K562 (cell line): ENCODE data around the gene TRIM27. TPM values are rescaled to one million over a fixed set of nuclear protein-coding genes. Genes with fewer than 3 reads are reported as not detected.

Experiments used
- BCOR ChIP-seq: fragments of 450-650 bp; IDR thresholded peaks from 2 replicates; pipeline ENCODE4 v1.6.1; 2016
- ELK3 ChIP-seq: fragments of 450-650 bp; formaldehyde crosslinking; IDR thresholded peaks from 2 replicates; pipeline ENCODE4 v1.4.0; 2020; ENCODE audit warnings: mild to moderate bottlenecking
- GTF3C2 ChIP-seq: IDR thresholded peaks from 3 replicates; pipeline ENCODE4 v1.6.1; 2011; ENCODE audit warnings: borderline replicate concordance, mild to moderate bottlenecking, moderate library complexity; ENCODE audit not compliant: insufficient read length; ENCODE audit errors: extremely low read depth
- KDM2B ChIP-seq: fragments of 250-450 bp; sonication (Bioruptor Pico); IDR thresholded peaks from 2 replicates; pipeline ENCODE4 v1.8.0; 2021; ENCODE audit warnings: mild to moderate bottlenecking, moderate library complexity
- KLF13 ChIP-seq: fragments of 450-650 bp; IDR thresholded peaks from 2 replicates; pipeline ENCODE4 v1.6.1; 2016; ENCODE audit warnings: missing genetic modification characterization, low read depth, mild to moderate bottlenecking, missing compliant biosample characterization, moderate library complexity, borderline replicate concordance
- NCOA6 ChIP-seq: fragments of 450-650 bp; IDR thresholded peaks from 2 replicates; pipeline ENCODE4 v1.6.1; 2017; ENCODE audit warnings: mild to moderate bottlenecking
- NR4A1 ChIP-seq, 2 experiments: fragments of 250-450 bp in 1 of 2; fragments of 450-650 bp in 1 of 2; sonication (Bioruptor Pico) in 1 of 2; IDR thresholded peaks; 2 replicates each; pipeline versions ENCODE4 v1.4.0 to v1.6.1; 2016 to 2020; ENCODE audit warnings: mild to moderate bottlenecking in 2 of 2, missing compliant biosample characterization in 1 of 2, missing genetic modification characterization in 1 of 2, moderate library complexity in 1 of 2
- RB1 ChIP-seq: fragments of 450-650 bp; IDR thresholded peaks from 2 replicates; pipeline ENCODE4 v1.6.1; 2017; ENCODE audit warnings: low read depth, mild to moderate bottlenecking
- SMARCA4 ChIP-seq: fragments of 450-650 bp; IDR thresholded peaks from 2 replicates; pipeline ENCODE4 v1.6.1; 2016
- YY1 ChIP-seq, 3 experiments: IDR thresholded peaks; 2 replicates each; pipeline ENCODE4 v1.6.1; 2011; ENCODE audit warnings: low read length in 2 of 3, mild to moderate bottlenecking in 2 of 3, moderate library complexity in 2 of 3, borderline replicate concordance in 1 of 3, control low read depth in 1 of 3, low read depth in 1 of 3; ENCODE audit not compliant: insufficient read depth in 3 of 3, insufficient replicate concordance in 2 of 3, control insufficient read depth in 1 of 3, insufficient read length in 1 of 3; ENCODE audit errors: extremely low read depth in 1 of 3
- ZNF23 ChIP-seq: fragments of 250-450 bp; sonication (Bioruptor Pico); IDR thresholded peaks from 2 replicates; pipeline ENCODE4 v1.4.0; 2020; ENCODE audit warnings: mild to moderate bottlenecking
- ZNF609 ChIP-seq: sonication (generic); formaldehyde crosslinking; IDR thresholded peaks from 2 replicates; pipeline ENCODE4 v1.8.1; 2023; ENCODE audit warnings: missing genetic modification reagents, mild to moderate bottlenecking, borderline replicate concordance
- ZSCAN29 ChIP-seq: fragments of 450-650 bp; IDR thresholded peaks from 2 replicates; pipeline ENCODE4 v1.6.1; 2017
- polyA plus RNA-seq, 8 experiments: library from polyadenylated mRNA; depleted of rRNA in 4 of 8; stranded (reverse) in 5 of 8; unstranded in 3 of 8; fragments of >200 nt; fragmentation: Nextera tagmentation in 2 of 8; fragmentation: Illumina TruSeq in 1 of 8; extraction: Ambion mirVana in 2 of 8; extraction: Trizol in 1 of 8; gene quantifications; 2 replicates each; pipeline versions ENCODE4 v1.2.1 to v1.2.3, GENCODE V29; 2011 to 2014; ENCODE audit warnings: inconsistent platforms in 1 of 8, missing spikeins in 1 of 8
- total RNA-seq, 7 experiments: library from RNA; depleted of rRNA in 6 of 7; stranded (reverse); fragments of >200 nt in 6 of 7; fragmentation: Illumina TruSeq in 2 of 7; extraction: Trizol in 2 of 7; gene quantifications; 2 replicates each; pipeline versions ENCODE4 v1.2.1 to v1.2.3, GENCODE V29; 2011 to 2021; ENCODE audit warnings: low replicate concordance in 1 of 7

The TRIM27 gene
- total and polyA plus RNA-seq, 9 of the 15 experiments (the other 6 are each of a cell fraction or from before 2014, with no cell fraction given): 37.7 to 235 (median 122) TPM

GRCh38 chr6:28896505-28897368, 27.0 kb downstream of the TRIM27 start (continued):
- 0 out of 2 replicates have a peak, but pooled peaks have one; percentile 26 for TF ChIP-seq ZNF609 (CRISPR knock-in tag)
- TF ChIP-seq ELK3: peak; percentile 79; the same call in 1 of the 2 replicates
- 0 out of 2 replicates have a peak, but pooled peaks have one; percentile 82 for TF ChIP-seq NR4A1 (CRISPR knock-in tag; IDR thresholded peaks at IDR 0.05)
- 0 out of 2 replicates have a peak, but pooled peaks have one; percentile 49 for TF ChIP-seq NR4A1 (tag; IDR thresholded peaks at IDR 0.05)
- TF ChIP-seq ZSCAN29: peak; percentile 91
- TF ChIP-seq YY1 (IDR thresholded peaks at IDR 0.05; ENCODE audit: borderline replicate concordance in 1 of 3, control insufficient read depth in 1 of 3, extremely low read depth in 1 of 3, insufficient read depth in 3 of 3, insufficient read length in 1 of 3, insufficient replicate concordance in 2 of 3, low read depth in 1 of 3, low read length in 2 of 3): peak in 2 of 3 experiments; percentile 53 to 87
- peak; percentile 26; the same call in 1 of the 2 replicates for TF ChIP-seq KDM2B (CRISPR knock-in tag)
- TF ChIP-seq NCOA6: no peak
- no peak for TF ChIP-seq SMARCA4
- no peak for TF ChIP-seq KLF13 (tag)
- TF ChIP-seq ZNF23 (CRISPR knock-in tag): peak; percentile 64; the same call in 1 of the 2 replicates
- no peak for TF ChIP-seq GTF3C2
- TF ChIP-seq BCOR: 0 out of 2 replicates have a peak, but pooled peaks have one; percentile 38
- TF ChIP-seq RB1: peak; percentile 35
